Stimulated activated CD8-positive, alpha-beta memory T cell treated with anti-CD3 and anti-CD28 coated beads, Interleukin-15, amount 100 ng/mL, for 48 hours (primary cell): ENCODE data around the gene SF1.

Experiments used
- DNase-seq, 2 donors: peaks; one replicate each; pipeline ENCODE4 v3.0.0-alpha.2; 2020; ENCODE audit warnings: low read depth in 2 of 2

Gene SF1

GRCh38 chr11:64801158-64801464 is 22.8 kb upstream of the SF1 start:
- no peak for DNase-seq

GRCh38 chr11:64800303-64801157 is 22.2 kb upstream of the SF1 start:
- DNase-seq: no peak

- DNase-seq: no peak
Observed at GRCh38 chr11:64799623-64800302, 21.4 kb upstream of the SF1 start.

GRCh38 chr11:64799256-64799622 is 20.9 kb upstream of the SF1 start:
- no peak for DNase-seq

- DNase-seq: no peak
Observed at GRCh38 chr11:64796757-64797541, 18.6 kb upstream of the SF1 start.

- no peak for DNase-seq
Observed at GRCh38 chr11:64796047-64796756, 17.9 kb upstream of the SF1 start.

GRCh38 chr11:64794526-64794925 is 16.2 kb upstream of the SF1 start:
- no peak for DNase-seq

GRCh38 chr11:64793271-64794160 is 15.2 kb upstream of the SF1 start:
- DNase-seq: no peak

GRCh38 chr11:64792482-64792881 is 14.1 kb upstream of the SF1 start:
- DNase-seq: no peak

GRCh38 chr11:64791781-64792291 is 13.5 kb upstream of the SF1 start:
- no peak for DNase-seq

- DNase-seq: no peak
Observed at GRCh38 chr11:64790205-64791095, 12.1 kb upstream of the SF1 start.

- no peak for DNase-seq
Observed at GRCh38 chr11:64789331-64790204, 11.2 kb upstream of the SF1 start.

GRCh38 chr11:64788321-64789215 is 10.2 kb upstream of the SF1 start:
- DNase-seq: no peak

GRCh38 chr11:64787526-64788320 is 9.4 kb upstream of the SF1 start:
- DNase-seq: no peak

GRCh38 chr11:64786308-64786707 is 8.0 kb upstream of the SF1 start:
- no peak for DNase-seq

- DNase-seq: no peak
Observed at GRCh38 chr11:64784813-64785581, 6.7 kb upstream of the SF1 start.
